Trophoblast cell (in vitro differentiated cells and primary cell): ENCODE results near the gene NFKB2.
A peak's percentile ranks its signal among the peaks of the same experiment; 100 is the strongest.

Experiments used
- DNase-seq, 2 donors: peaks; one replicate each; pipeline ENCODE4 v3.0.0-alpha.2; 2016
- H2AFZ ChIP-seq: 2 replicates; pipeline ENCODE4 v1.6.1; 2013; ENCODE audit warnings: low read length, moderate library complexity, mild to moderate bottlenecking; ENCODE audit not compliant: insufficient read depth, poor library complexity
- H2AK5ac ChIP-seq: 2 replicates; pipeline ENCODE4 v1.6.1; 2013; ENCODE audit warnings: mild to moderate bottlenecking, low read length
- H2BK120ac ChIP-seq: 2 replicates; pipeline ENCODE4 v1.6.1; 2013; ENCODE audit warnings: low read length, mild to moderate bottlenecking, moderate library complexity; ENCODE audit not compliant: insufficient read depth, poor library complexity
- H2BK12ac ChIP-seq: 2 replicates; pipeline ENCODE4 v1.6.1; 2013; ENCODE audit warnings: mild to moderate bottlenecking, low read length, moderate library complexity
- H2BK5ac ChIP-seq: 2 replicates; pipeline ENCODE4 v1.6.1; 2013; ENCODE audit warnings: low read length, low read depth, moderate library complexity, mild to moderate bottlenecking; ENCODE audit not compliant: poor library complexity
- H3K14ac ChIP-seq: 2 replicates; pipeline ENCODE4 v1.6.1; 2013; ENCODE audit warnings: mild to moderate bottlenecking, low read length
- H3K18ac ChIP-seq: 2 replicates; pipeline ENCODE4 v1.6.1; 2013; ENCODE audit warnings: mild to moderate bottlenecking, low read length
- H3K23ac ChIP-seq: 2 replicates; pipeline ENCODE4 v1.6.1; 2013; ENCODE audit warnings: low read length
- H3K27ac ChIP-seq: 2 replicates; pipeline ENCODE4 v1.5.1; 2013; ENCODE audit warnings: low read depth, mild to moderate bottlenecking, inconsistent platforms, low read length, moderate library complexity
- H3K27me3 ChIP-seq: 2 replicates; pipeline ENCODE4 v1.6.1; 2013; ENCODE audit warnings: inconsistent platforms, mild to moderate bottlenecking, low read length, moderate library complexity; ENCODE audit not compliant: insufficient read depth
- H3K36me3 ChIP-seq, 2 experiments: 1 replicate in 1 of 2; 2 replicates in 1 of 2; pipeline ENCODE4 v1.6.1; 2013; ENCODE audit warnings: low read length in 2 of 2, mild to moderate bottlenecking in 2 of 2, moderate library complexity in 1 of 2; ENCODE audit not compliant: insufficient read depth in 2 of 2, control insufficient read depth in 1 of 2
- H3K4ac ChIP-seq: 2 replicates; pipeline ENCODE4 v1.6.1; 2013; ENCODE audit warnings: low read depth, mild to moderate bottlenecking, low read length, moderate library complexity
- H3K4me1 ChIP-seq, 2 experiments: 1 replicate in 1 of 2; 2 replicates in 1 of 2; pipeline ENCODE4 v1.6.1; 2013; ENCODE audit warnings: low read length in 2 of 2, mild to moderate bottlenecking in 2 of 2, moderate library complexity in 1 of 2; ENCODE audit not compliant: insufficient read depth in 2 of 2, control insufficient read depth in 1 of 2
- H3K4me2 ChIP-seq: 2 replicates; pipeline ENCODE4 v1.6.1; 2013; ENCODE audit warnings: inconsistent platforms, mild to moderate bottlenecking, low read length, moderate library complexity
- H3K4me3 ChIP-seq: 2 replicates; pipeline ENCODE4 v1.5.1; 2013; ENCODE audit warnings: mild to moderate bottlenecking, low read depth, low read length, inconsistent platforms
- H3K79me1 ChIP-seq: one replicate; pipeline ENCODE4 v1.6.1; 2013; ENCODE audit warnings: low read length
- H3K79me2 ChIP-seq: 2 replicates; pipeline ENCODE4 v1.6.1; 2013; ENCODE audit warnings: low read length, mild to moderate bottlenecking; ENCODE audit not compliant: control insufficient read depth, insufficient read depth, poor library complexity
- H3K9ac ChIP-seq: 2 replicates; pipeline ENCODE4 v1.6.1; 2013; ENCODE audit warnings: mild to moderate bottlenecking, low read length
- H3K9me3 ChIP-seq: 2 replicates; pipeline ENCODE4 v1.6.1; 2013; ENCODE audit warnings: low read depth, mild to moderate bottlenecking, control low read depth, inconsistent platforms, low read length; ENCODE audit not compliant: insufficient read depth
- H4K12ac ChIP-seq: 2 replicates; pipeline ENCODE4 v1.6.1; 2013; ENCODE audit warnings: low read depth, mild to moderate bottlenecking, low read length, moderate library complexity
- H4K8ac ChIP-seq: 2 replicates; pipeline ENCODE4 v1.6.1; 2013; ENCODE audit warnings: low read depth, mild to moderate bottlenecking, low read length, moderate library complexity
- H4K91ac ChIP-seq: one replicate; pipeline ENCODE4 v1.6.1; 2013; ENCODE audit warnings: low read depth, mild to moderate bottlenecking, low read length, moderate library complexity
- WGBS: extraction: QIAGEN DNeasy Blood & Tissue Kit; methylation state at CpG from one replicate; pipeline ENCODE4 v1.1.7; 2013; ENCODE audit warnings: missing lambda C conversion rate; ENCODE audit not compliant: insufficient read length, insufficient coverage; ENCODE audit errors: extremely low coverage; 5-methylcytosine and 5-hydroxymethylcytosine counted together

The NFKB2 gene

DNA sequence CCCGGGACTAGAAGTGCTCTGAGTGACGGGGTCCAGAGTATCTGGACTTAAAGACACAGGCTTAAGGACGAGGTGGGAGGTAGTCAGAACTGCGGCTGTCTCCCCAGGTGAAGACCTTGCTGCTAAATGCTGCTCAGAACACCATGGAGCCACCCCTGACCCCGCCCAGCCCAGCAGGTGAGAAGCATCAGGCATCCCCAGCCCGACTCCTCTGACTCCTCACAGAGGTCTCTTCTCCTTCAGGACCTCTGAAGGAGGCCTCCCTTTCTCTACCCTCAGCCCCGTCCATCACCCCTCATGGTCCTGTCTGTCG, 5.8 kb downstream of the NFKB2 start:
- Histone ChIP-seq H3K23ac (no peak overlapping the region), H4K91ac (peak overlapping the region; percentile 53), H2BK120ac (peak overlapping the region; percentile 78), H3K79me2 (peaks cover 3% of the 10 kb centered on the region), H3K14ac (peak overlapping the region; percentile 10), H3K4me3 (no peak overlapping the region), H3K18ac (peak overlapping the region; percentile 22), H3K4me1 (peaks cover 28% of the 10 kb centered on the region in 2 experiments), H2AK5ac (peak overlapping the region; percentile 40), H2AFZ (no peak overlapping the region), H3K27me3 (no peaks in the 10 kb centered on the region), H3K4me2 (peak overlapping the region; percentile 46), H2BK5ac (peak overlapping the region; percentile 23), H4K8ac (no peak overlapping the region), H3K9me3 (peaks cover 3% of the 10 kb centered on the region), H3K27ac (peak overlapping the region; percentile 62), H3K4ac (peak overlapping the region; percentile 38), H3K9ac (no peak overlapping the region), H2BK12ac (peak overlapping the region; percentile 93), H3K79me1 (peaks cover 17% of the 10 kb centered on the region), H3K36me3 (peaks cover 29 to 30% of the 10 kb centered on the region in 2 experiments), H4K12ac (no peak overlapping the region)
- no CpG with 5 or more reads among the region's 8 CpGs for WGBS
- peak in 1 of 2 donors; percentile 33 for DNase-seq

DNA sequence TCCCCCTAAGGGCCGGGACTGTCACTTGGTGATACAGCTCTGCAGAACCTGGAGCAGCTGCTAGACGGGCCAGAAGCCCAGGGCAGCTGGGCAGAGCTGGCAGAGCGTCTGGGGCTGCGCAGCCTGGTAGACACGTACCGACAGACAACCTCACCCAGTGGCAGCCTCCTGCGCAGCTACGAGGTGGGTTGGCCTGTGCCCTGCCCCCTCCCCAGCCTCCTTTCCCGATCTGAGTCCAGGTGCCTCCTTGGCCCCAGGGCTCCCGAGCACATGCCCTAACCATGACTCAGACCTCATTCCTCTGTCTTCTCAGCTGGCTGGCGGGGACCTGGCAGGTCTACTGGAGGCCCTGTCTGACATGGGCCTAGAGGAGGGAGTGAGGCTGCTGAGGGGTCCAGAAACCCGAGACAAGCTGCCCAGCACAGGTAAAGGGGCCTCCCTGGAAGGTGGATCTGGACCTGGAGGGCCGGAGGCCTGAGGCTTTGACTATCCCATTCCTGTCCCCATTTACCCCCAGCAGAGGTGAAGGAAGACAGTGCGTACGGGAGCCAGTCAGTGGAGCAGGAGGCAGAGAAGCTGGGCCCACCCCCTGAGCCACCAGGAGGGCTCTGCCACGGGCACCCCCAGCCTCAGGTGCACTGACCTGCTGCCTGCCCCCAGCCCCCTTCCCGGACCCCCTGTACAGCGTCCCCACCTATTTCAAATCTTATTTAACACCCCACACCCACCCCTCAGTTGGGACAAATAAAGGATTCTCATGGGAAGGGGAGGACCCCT, 6.4 kb downstream of the NFKB2 start:
- H3K27me3 ChIP-seq: no peaks in the 10 kb centered on the region
- no CpG with 5 or more reads among the region's 18 CpGs for WGBS
- peak overlapping the region; percentile 46 for H3K4me2 ChIP-seq
- peaks cover 24 to 29% of the 10 kb centered on the region in 2 experiments for H3K36me3 ChIP-seq
- no peak overlapping the region for H3K4me3 ChIP-seq
- peak overlapping the region; percentile 38 for H3K4ac ChIP-seq
- peak overlapping the region; percentile 44 for H2BK5ac ChIP-seq
- peak overlapping the region; percentile 23 for H4K8ac ChIP-seq
- peaks cover 17% of the 10 kb centered on the region for H3K79me1 ChIP-seq
- peak; percentile 91 to 96 for DNase-seq
- peak overlapping the region; percentile 93 for H2BK12ac ChIP-seq
- H3K4me1 ChIP-seq: peaks cover 22 to 23% of the 10 kb centered on the region in 2 experiments
- peak overlapping the region; percentile 88 for H3K14ac ChIP-seq
- H3K79me2 ChIP-seq: peaks cover 3% of the 10 kb centered on the region
- no peak overlapping the region for H2AFZ ChIP-seq
- peak overlapping the region; percentile 89 for H4K91ac ChIP-seq
- H4K12ac ChIP-seq: no peak overlapping the region
- H2BK120ac ChIP-seq: peak overlapping the region; percentile 88
- peak overlapping the region; percentile 62 for H3K27ac ChIP-seq
- H3K23ac ChIP-seq: no peak overlapping the region
- peak overlapping the region; percentile 51 for H3K18ac ChIP-seq
- peaks cover 3% of the 10 kb centered on the region for H3K9me3 ChIP-seq
- H2AK5ac ChIP-seq: peak overlapping the region; percentile 40
- no peak overlapping the region for H3K9ac ChIP-seq

DNA sequence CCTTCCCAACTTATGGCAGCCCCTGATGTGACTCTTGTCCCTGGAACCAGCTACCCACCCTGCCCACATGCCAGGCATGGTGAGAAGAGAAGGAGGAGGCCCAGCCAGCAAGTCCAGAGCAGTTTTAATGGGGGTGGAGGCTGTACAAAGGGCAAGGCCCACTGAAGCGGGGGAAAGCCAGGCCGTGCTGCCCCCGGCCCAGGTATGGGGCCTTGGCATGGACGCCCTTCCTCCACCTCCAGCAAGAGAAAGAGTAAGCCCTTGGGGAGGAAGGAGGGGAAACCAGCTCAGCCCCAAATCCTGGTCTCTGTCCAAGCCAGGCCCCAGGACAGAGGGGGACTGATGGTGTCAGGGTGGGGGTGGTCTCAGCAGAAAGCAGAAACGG, 7.0 kb downstream of the NFKB2 start:
- no peak for DNase-seq
- no peak overlapping the region for H3K9ac ChIP-seq
- peaks cover 22 to 27% of the 10 kb centered on the region in 2 experiments for H3K36me3 ChIP-seq
- peaks cover 22 to 23% of the 10 kb centered on the region in 2 experiments for H3K4me1 ChIP-seq
- H3K18ac ChIP-seq: peak overlapping the region; percentile 51
- peak overlapping the region; percentile 93 for H2BK12ac ChIP-seq
- peaks cover 3% of the 10 kb centered on the region for H3K9me3 ChIP-seq
- no CpG with 5 or more reads among the region's 5 CpGs for WGBS
- H3K23ac ChIP-seq: no peak overlapping the region
- no peak overlapping the region for H3K4me3 ChIP-seq
- H3K79me2 ChIP-seq: peaks cover 3% of the 10 kb centered on the region
- no peak overlapping the region for H2AFZ ChIP-seq
- H2BK5ac ChIP-seq: peak overlapping the region; percentile 44
- H2AK5ac ChIP-seq: peak overlapping the region; percentile 92
- peak overlapping the region; percentile 88 for H3K14ac ChIP-seq
- peak overlapping the region; percentile 62 for H3K27ac ChIP-seq
- no peak overlapping the region for H4K12ac ChIP-seq
- H3K4ac ChIP-seq: peak overlapping the region; percentile 18
- no peak overlapping the region for H3K4me2 ChIP-seq
- peaks cover 17% of the 10 kb centered on the region for H3K79me1 ChIP-seq
- peak overlapping the region; percentile 89 for H4K91ac ChIP-seq
- H2BK120ac ChIP-seq: peak overlapping the region; percentile 88
- H4K8ac ChIP-seq: peak overlapping the region; percentile 37
- H3K27me3 ChIP-seq: peaks cover under 1% of the 10 kb centered on the region

DNA sequence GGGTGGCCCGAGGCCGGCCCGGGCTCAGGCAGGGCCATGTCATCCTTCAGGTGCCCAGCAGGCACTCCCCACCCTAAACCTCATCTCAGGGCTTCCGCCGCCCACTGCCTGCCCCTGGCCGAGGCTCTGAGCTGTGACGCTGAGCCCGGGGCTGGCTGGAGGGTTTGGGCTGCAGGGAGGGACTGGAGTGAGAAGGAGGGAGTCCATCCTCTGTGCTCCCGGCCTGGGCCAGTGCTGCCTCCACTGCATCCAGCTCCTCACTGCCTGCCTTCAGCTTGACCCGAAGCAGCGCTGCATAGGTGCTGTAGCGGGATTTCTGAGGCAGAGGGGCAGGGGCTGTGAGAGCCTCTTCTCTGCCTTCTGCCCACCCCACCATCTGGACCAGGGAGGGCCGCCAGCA, 7.6 kb downstream of the NFKB2 start:
- Histone ChIP-seq H3K79me2 (peaks cover 3% of the 10 kb centered on the region), H4K8ac (no peak overlapping the region), H4K91ac (peak overlapping the region; percentile 11), H3K18ac (no peak overlapping the region), H2BK5ac (no peak overlapping the region), H3K9ac (no peak overlapping the region), H3K4ac (no peak overlapping the region), H3K4me1 (peaks cover 23 to 25% of the 10 kb centered on the region in 2 experiments), H3K23ac (no peak overlapping the region), H3K27me3 (peaks cover 6% of the 10 kb centered on the region), H2BK120ac (peak overlapping the region; percentile 4), H3K9me3 (peaks cover 4% of the 10 kb centered on the region), H3K27ac (no peak overlapping the region), H3K79me1 (peaks cover 17% of the 10 kb centered on the region), H4K12ac (no peak overlapping the region), H3K36me3 (peaks cover 18 to 24% of the 10 kb centered on the region in 2 experiments), H3K4me3 (no peak overlapping the region), H2BK12ac (peak overlapping the region; percentile 40), H2AK5ac (peak overlapping the region; percentile 17), H3K14ac (no peak overlapping the region), H2AFZ (no peak overlapping the region), H3K4me2 (no peak overlapping the region)
- no CpG with 5 or more reads among the region's 13 CpGs for WGBS
- no peak for DNase-seq
